Mucosa of stomach (tissue), 1 donor: ENCODE measurements around the gene PLCD3.
"Not testable (repeated sequence)": the region's sequence is repeated elsewhere in the genome, so short reads cannot be mapped to it uniquely, and the experiment has no call there.

Source experiments
- H3K27me3 ChIP-seq: one replicate; pipeline ENCODE4 v1.7.0; 2013; ENCODE audit warnings: mild to moderate bottlenecking, low read length; ENCODE audit not compliant: control insufficient read depth, insufficient read depth
- H3K36me3 ChIP-seq: one replicate; pipeline ENCODE4 v1.7.0; 2013; ENCODE audit warnings: low read length; ENCODE audit not compliant: control insufficient read depth, insufficient read depth
- H3K4me1 ChIP-seq: one replicate; pipeline ENCODE4 v1.7.0; 2013; ENCODE audit warnings: mild to moderate bottlenecking, low read length; ENCODE audit not compliant: control insufficient read depth, insufficient read depth
- H3K4me3 ChIP-seq: one replicate; pipeline ENCODE4 v1.7.0; 2013; ENCODE audit warnings: low read length
- H3K9ac ChIP-seq: one replicate; pipeline ENCODE4 v1.7.0; 2013; ENCODE audit warnings: mild to moderate bottlenecking, low read length, moderate library complexity
- H3K9me3 ChIP-seq: one replicate; pipeline ENCODE4 v1.7.0; 2013; ENCODE audit warnings: mild to moderate bottlenecking, low read length, moderate library complexity; ENCODE audit not compliant: control insufficient read depth
- donor health status: Pancreatic carcinoma.

Gene PLCD3

DNA sequence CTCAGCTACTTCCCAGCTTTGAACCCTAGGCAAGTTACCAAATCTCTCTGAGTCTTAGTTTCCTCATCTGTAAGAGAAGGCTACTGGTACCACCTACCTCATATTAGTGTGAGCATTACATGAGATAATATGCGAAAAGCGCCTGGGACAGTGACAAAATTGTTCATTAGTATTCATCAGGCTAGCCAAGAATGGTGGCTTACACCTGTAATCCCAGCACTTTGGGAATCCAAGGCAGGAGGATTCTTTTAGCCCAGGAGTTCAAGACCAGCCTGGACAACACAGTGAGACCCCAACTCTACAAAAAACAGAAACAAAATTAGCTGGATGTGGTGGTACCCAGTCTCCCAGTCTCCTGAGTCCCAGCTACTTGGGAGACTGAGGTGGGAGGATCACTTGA is 3.3 kb downstream of the PLCD3 start:
- H3K36me3 ChIP-seq = no peaks in the 10 kb centered on the region
- no peak overlapping the region for H3K4me3 ChIP-seq
- H3K9me3 ChIP-seq = no peaks in the 10 kb centered on the region
- peaks cover 69% of the 10 kb centered on the region for H3K4me1 ChIP-seq
- H3K27me3 ChIP-seq = no peaks in the 10 kb centered on the region
- peak overlapping the region; percentile 38 for H3K9ac ChIP-seq

GRCh38 chr17:45128331-45128730 is 4.0 kb downstream of the PLCD3 start:
- H3K4me3 ChIP-seq = peak overlapping the region; percentile 9
- no peaks in the 10 kb centered on the region for H3K9me3 ChIP-seq
- no peaks in the 10 kb centered on the region for H3K27me3 ChIP-seq
- peaks cover 76% of the 10 kb centered on the region for H3K4me1 ChIP-seq
- peak overlapping the region; percentile 67 for H3K9ac ChIP-seq
- no peaks in the 10 kb centered on the region for H3K36me3 ChIP-seq

DNA sequence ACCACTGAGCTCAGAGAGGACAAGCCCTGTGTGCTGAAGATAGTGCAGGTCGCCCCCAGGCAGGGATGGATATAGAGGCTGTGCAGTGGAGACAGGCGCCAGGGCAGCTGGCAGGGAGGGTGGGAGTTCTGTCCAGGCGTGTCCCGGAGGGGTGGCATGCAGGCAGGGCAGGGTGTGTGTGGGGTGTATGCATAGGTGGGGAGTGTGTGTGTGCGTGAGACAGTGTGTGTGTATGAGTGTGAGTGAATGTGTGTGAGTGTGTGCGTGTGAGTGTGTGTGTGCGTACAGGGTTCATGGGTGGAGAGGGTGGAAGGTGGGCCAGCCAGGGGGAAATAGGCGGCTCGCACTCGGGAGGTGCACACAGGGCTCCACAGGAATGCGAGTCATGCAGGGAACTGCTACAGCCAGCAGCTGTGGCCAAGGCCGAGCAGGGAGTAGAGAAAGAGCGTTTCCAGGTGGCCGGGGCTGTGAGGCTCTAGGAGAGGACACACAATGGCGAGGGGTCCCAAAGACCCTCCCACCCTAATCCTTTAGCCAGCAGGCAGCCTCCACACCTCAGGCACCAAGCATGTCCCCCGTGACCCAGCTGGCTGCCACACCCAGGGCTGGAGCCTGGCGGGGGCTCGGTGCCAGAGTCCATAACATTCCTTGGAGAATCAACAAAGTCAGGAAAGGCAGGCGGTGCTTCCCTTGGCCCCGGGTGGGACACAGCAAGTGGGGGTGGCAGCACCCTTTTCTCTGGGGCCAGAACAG is 4.6 kb downstream of the PLCD3 start:
- H3K9me3 ChIP-seq = no peaks in the 10 kb centered on the region
- H3K36me3 ChIP-seq = no peaks in the 10 kb centered on the region
- H3K4me1 ChIP-seq = peaks cover 82% of the 10 kb centered on the region
- H3K27me3 ChIP-seq = no peaks in the 10 kb centered on the region
- peak overlapping the region; percentile 67 for H3K9ac ChIP-seq
- peak overlapping the region; percentile 9 for H3K4me3 ChIP-seq

DNA sequence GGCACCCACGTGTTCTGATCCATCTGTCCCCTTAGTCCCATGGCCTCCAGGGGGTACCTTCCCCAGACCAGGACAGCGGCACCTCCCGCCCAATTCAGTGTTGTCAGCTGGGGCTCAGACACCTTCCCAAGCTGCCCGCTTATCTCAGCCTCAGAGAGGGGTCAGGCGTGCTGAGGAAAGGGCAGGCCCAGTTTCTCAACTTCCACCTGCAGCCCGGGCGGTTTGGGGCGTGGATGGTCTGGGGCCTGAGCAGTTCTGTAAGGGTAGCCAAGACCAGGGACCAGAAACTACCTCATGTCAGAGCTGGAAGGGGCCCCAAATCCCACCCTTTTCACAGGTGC is 5.1 kb downstream of the PLCD3 start:
- Histone ChIP-seq H3K4me3 (no peak overlapping the region), H3K36me3 (no peaks in the 10 kb centered on the region), H3K4me1 (peaks cover 87% of the 10 kb centered on the region), H3K27me3 (no peaks in the 10 kb centered on the region), H3K9ac (peak overlapping the region; percentile 38), H3K9me3 (no peaks in the 10 kb centered on the region)

DNA sequence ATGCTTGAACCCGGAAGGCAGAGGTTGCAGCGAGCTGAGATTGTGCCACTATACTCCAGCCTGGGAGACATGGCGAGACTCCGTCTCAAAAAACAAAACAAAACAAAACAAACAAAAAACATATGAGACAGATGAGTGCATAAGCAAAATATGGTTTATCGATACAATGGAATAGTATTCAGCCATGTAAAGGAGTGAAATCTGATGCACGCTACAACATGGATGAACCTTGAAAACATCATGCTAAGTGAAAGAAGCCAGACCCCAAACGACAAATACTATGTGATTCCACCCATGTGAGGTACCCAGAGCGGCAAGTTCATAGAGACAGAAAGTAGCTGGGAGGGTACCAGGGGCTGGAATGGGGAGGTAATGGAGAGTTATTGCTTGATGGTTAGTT is 6.8 kb downstream of the PLCD3 start:
- no peak overlapping the region for H3K9ac ChIP-seq
- H3K27me3 ChIP-seq = no peaks in the 10 kb centered on the region
- no peaks in the 10 kb centered on the region for H3K9me3 ChIP-seq
- peaks cover 82% of the 10 kb centered on the region for H3K4me1 ChIP-seq
- no peak overlapping the region for H3K4me3 ChIP-seq
- H3K36me3 ChIP-seq = no peaks in the 10 kb centered on the region

DNA sequence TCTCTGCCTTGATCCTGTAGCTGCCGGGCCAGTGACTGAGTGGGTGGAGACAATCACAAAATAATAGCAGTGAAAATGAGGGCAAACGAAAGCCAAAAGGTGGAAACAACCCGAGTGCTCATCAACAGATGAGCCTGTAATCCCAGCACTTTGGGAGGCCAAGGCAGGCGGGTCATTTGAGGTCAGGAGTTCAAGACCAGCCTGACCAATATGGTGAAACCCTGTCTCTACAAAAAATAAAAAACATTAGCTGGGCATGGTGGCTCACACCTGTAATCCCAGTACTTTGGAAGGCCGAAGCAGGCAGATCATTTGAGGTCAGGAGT is 7.6 kb downstream of the PLCD3 start:
- H3K36me3 ChIP-seq, H3K9me3 ChIP-seq, H3K4me3 ChIP-seq, H3K27me3 ChIP-seq: not testable (repeated sequence)
- H3K9ac ChIP-seq = peak overlapping the region; percentile 49
- H3K4me1 ChIP-seq = peaks cover 75% of the 10 kb centered on the region

- H3K4me3 ChIP-seq = no peak overlapping the region
- no peaks in the 10 kb centered on the region for H3K36me3 ChIP-seq
- H3K9ac ChIP-seq = peak overlapping the region; percentile 49
- peaks cover 69% of the 10 kb centered on the region for H3K4me1 ChIP-seq
- H3K27me3 ChIP-seq = no peaks in the 10 kb centered on the region
- H3K9me3 ChIP-seq = no peaks in the 10 kb centered on the region
Measured at GRCh38 chr17:45123930-45124796, 8.2 kb downstream of the PLCD3 start.

GRCh38 chr17:45123076-45123770 is 9.1 kb downstream of the PLCD3 start:
- Histone ChIP-seq H3K9ac (peak overlapping the region; percentile 29), H3K9me3 (no peaks in the 10 kb centered on the region), H3K4me1 (peaks cover 59% of the 10 kb centered on the region), H3K4me3 (no peak overlapping the region), H3K27me3 (no peaks in the 10 kb centered on the region), H3K36me3 (no peaks in the 10 kb centered on the region)

GRCh38 chr17:45121055-45121454 is 11.3 kb downstream of the PLCD3 start:
- Histone ChIP-seq H3K4me1 (peaks cover 42% of the 10 kb centered on the region), H3K27me3 (no peaks in the 10 kb centered on the region), H3K4me3 (no peak overlapping the region), H3K9ac (no peak overlapping the region), H3K9me3 (no peaks in the 10 kb centered on the region), H3K36me3 (no peaks in the 10 kb centered on the region)

DNA sequence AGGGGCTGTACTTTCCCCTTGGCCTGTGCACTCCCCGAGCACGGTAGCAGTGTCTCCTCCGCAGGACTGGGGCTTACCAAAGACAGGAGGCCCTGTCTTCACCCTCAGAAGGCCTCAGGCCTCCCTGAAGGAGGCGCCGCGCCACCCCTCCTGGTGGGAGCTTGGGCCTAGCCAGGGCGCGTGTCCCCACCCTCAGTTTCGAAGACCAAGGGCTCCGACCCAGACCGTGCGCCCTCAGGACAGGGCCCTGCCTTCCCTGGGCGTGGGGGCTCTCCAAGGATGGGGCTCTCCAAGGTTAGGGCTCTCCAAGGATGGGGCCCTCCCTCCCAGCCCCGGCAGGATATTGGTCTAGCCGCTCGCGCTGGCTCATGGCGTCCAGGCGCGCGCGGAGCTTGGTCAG is 11.8 kb downstream of the PLCD3 start:
- no peak overlapping the region for H3K9ac ChIP-seq
- H3K9me3 ChIP-seq = no peaks in the 10 kb centered on the region
- H3K36me3 ChIP-seq = no peaks in the 10 kb centered on the region
- no peaks in the 10 kb centered on the region for H3K27me3 ChIP-seq
- peaks cover 40% of the 10 kb centered on the region for H3K4me1 ChIP-seq
- H3K4me3 ChIP-seq = no peak overlapping the region

DNA sequence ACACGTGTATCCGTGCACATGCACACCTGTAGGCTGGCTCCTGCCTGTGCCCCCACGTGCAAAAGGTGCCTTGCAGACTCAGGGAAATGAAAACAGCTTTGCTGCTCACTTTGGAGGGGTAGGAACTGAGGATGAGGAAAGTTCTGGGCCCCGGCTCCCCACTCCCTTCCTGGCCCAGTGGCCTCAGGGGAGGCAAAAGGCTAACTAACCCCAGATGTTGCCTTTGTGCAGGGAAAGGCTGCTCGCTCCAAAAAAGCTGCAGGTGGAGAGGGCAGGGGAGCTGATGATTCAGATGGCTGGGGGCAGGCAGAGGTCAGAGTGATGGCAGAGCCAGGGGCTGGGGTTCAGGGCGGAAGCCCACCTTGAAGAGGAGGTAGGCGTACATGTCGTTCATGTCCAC is 12.4 kb downstream of the PLCD3 start:
- Histone ChIP-seq H3K36me3 (no peaks in the 10 kb centered on the region), H3K27me3 (no peaks in the 10 kb centered on the region), H3K9ac (no peak overlapping the region), H3K4me3 (no peak overlapping the region), H3K9me3 (no peaks in the 10 kb centered on the region), H3K4me1 (peaks cover 34% of the 10 kb centered on the region)

DNA sequence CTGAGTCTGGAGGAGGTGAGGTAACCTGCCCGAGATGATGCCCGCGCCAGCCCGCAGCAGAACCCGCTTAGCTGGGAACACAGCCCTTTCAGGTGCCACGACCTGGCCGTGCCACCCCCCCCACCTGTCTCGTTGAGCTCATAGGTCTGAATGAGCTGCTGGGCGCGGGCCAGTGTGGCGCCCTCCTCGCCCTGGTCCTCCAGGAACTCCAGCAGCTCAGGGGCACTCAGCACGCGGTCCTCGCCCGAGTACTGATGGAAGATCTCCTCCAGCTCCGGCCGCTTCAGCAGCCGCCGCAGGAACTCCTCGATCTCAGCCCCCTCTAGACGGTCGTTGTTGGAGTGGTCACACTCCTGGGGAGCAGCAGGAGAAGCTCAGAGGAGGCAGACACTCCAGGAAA is 13.6 kb downstream of the PLCD3 start:
- no peaks in the 10 kb centered on the region for H3K27me3 ChIP-seq
- no peak overlapping the region for H3K4me3 ChIP-seq
- no peak overlapping the region for H3K9ac ChIP-seq
- H3K9me3 ChIP-seq = no peaks in the 10 kb centered on the region
- peaks cover 21% of the 10 kb centered on the region for H3K4me1 ChIP-seq
- H3K36me3 ChIP-seq = no peaks in the 10 kb centered on the region
